NCI-H2107 treated with DMSO at 0.1 percent for 48 hours (cell line): ENCODE results near the gene PRSS33.

Source experiments
- DNase-seq: peaks from one replicate; lab custom pipeline; 2025; ENCODE audit not compliant: unreplicated experiment; lab: John Stamatoyannopoulos, UW

The PRSS33 gene

DNA sequence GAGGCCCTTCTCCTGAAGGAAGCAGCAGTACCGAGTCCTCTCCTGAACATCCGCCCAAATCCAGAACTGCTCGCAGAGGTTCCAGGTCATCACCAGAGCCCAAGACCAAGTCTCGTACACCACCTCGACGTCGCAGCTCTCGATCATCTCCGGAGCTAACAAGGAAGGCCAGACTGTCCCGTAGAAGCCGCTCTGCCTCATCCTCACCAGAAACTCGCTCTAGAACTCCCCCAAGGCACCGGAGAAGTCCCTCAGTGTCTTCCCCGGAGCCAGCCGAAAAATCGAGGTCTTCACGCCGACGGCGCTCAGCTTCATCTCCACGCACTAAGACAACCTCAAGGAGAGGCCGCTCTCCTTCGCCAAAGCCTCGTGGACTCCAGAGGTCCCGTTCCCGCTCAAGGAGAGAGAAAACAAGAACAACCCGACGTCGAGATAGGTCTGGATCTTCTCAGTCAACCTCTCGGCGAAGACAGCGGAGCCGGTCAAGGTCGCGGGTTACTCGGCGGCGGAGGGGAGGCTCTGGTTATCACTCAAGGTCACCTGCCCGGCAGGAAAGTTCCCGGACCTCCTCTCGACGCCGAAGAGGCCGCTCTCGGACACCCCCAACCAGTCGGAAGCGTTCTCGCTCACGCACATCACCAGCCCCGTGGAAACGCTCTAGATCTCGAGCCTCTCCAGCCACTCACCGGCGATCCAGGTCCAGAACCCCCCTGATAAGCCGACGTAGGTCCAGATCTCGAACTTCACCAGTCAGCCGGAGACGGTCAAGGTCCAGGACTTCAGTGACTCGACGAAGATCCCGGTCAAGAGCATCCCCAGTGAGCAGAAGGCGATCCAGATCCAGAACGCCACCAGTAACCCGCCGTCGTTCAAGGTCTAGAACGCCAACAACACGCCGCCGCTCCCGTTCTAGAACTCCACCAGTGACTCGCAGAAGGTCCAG lies 21.6 kb downstream of the PRSS33 start:
- no peak for DNase-seq

DNA sequence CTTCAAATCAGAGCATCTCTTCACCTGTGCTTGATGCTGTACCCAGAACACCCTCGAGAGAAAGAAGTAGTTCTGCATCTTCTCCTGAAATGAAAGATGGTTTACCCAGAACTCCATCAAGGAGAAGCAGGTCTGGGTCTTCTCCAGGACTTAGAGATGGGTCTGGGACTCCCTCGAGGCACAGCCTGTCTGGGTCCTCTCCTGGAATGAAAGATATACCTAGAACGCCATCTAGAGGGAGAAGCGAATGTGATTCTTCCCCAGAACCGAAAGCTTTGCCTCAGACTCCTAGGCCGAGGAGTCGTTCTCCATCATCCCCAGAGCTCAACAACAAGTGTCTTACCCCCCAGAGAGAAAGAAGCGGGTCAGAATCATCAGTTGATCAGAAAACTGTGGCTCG lies 22.6 kb downstream of the PRSS33 start:
- no peak for DNase-seq

DNA sequence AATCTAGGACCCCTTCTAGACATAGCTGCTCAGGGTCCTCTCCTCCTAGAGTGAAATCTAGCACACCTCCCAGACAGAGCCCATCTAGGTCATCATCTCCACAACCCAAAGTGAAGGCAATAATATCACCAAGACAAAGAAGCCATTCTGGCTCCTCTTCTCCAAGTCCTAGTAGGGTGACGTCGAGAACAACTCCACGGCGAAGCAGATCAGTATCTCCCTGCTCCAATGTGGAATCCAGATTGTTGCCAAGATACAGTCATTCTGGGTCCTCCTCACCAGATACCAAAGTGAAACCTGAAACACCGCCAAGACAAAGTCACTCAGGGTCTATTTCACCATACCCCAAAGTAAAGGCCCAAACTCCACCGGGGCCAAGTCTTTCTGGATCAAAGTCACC lies 24.2 kb downstream of the PRSS33 start:
- no peak for DNase-seq

DNA sequence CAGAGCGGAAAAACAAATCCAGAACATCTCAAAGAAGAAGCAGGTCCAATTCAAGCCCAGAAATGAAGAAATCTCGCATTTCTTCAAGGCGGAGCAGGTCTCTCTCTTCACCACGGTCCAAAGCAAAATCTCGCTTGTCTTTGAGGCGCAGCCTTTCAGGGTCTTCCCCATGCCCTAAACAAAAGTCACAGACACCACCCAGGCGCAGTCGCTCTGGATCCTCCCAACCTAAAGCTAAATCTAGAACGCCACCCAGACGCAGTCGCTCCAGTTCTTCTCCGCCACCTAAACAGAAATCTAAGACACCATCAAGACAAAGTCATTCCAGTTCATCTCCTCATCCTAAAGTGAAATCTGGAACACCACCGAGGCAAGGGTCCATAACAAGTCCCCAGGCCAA lies 24.6 kb downstream of the PRSS33 start:
- no peak for DNase-seq

DNA sequence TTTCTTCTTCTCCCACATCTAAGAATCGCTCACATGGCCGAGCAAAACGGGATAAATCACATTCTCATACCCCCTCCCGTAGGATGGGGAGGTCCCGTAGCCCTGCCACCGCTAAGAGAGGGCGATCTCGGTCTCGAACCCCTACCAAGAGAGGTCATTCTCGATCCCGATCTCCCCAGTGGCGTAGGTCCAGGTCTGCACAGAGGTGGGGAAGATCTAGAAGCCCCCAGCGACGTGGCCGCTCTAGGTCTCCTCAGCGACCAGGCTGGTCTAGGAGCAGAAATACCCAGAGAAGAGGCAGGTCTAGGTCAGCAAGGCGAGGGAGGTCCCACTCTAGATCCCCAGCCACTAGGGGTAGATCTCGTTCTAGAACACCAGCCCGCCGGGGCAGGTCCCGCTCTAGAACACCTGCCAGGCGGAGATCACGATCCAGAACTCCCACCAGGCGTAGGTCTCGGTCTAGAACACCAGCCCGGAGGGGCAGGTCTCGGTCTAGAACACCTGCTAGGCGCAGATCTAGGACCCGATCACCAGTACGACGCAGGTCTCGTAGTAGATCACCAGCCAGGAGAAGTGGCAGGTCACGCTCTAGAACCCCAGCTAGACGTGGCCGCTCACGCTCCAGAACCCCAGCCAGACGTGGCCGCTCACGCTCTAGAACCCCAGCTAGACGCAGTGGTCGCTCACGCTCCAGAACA lies 25.3 kb downstream of the PRSS33 start:
- DNase-seq: no peak

DNA sequence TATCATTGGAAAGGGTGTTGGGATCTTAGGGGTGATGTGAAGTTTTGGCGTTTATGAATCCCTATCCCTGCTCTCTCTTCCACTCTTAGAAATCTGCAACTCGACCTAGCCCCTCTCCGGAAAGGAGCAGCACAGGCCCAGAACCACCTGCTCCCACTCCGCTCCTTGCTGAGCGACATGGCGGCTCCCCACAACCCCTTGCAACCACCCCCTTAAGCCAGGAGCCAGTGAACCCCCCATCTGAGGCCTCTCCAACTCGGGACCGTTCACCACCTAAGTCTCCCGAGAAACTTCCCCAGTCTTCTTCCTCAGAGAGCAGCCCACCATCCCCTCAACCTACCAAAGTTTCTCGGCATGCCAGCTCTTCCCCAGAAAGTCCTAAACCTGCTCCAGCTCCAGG lies 25.9 kb downstream of the PRSS33 start:
- DNase-seq: no peak

DNA sequence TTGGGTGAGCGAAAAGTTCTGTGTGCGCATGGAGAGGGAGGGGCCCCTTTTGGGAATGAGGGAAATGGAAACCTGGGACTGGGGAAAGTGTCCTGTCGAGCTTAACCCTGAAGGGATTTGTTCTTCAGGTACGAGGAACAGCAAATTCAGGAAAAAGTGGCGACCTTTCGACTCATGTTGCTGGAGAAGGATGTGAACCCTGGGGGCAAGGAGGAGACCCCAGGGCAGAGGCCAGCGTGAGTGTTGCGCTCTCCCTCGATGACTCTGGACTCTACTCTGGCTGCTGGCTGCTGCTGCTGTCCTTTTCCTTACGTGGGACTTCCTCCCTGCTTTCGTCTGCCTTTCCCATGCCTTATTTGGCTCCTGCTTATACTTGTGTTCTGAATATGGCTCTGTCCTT lies 30.0 kb downstream of the PRSS33 start:
- no peak for DNase-seq

DNA sequence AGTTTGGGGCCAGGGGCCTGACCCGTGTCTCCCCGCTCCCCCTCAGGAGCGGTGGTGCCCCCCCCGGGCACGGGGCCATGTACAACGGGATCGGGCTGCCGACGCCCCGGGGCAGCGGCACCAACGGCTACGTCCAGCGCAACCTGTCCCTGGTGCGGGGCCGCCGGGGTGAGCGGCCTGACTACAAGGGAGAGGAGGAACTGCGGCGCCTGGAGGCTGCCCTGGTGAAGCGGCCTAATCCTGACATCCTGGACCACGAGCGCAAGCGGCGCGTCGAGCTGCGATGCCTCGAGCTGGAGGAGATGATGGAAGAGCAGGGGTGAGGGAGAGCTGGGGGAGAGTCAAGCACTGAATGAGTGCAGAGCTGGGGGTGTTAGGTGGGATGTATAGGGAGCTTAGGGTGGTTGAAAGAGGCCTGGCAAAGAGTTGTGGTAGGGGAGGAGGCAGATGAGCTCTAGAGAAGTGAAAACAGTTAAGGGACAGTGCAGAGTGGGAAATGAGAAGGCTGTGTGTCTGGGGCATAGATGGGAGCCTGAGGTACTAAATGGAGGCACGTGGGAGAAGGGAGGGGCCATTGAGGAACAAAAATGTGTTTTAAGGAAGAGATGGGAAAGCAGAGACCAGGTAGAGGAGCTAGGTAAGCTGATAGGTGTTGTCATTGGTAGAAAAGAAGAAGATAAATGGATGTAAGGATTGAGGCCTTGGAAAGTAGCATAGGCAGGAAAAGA lies 30.9 kb downstream of the PRSS33 start:
- no peak for DNase-seq

DNA sequence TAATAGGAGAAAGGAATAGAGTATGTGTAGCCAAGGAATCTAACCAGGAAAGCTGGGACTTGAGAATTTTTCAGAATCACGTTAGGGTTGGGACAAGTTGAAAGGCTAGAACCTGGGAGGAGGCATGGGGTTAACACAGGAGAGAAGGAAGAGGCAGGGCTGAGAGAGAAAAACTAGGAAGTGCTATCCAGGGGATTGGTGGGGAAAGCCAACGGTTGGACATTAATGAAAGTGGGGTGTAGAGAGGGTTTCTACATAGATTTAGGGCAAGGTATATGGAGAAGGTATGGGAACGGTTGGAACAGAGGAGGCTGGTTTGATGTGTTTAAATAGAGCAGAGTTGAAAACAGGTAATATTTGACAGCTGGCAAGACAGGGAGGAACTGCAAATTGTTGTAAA lies 32.2 kb downstream of the PRSS33 start:
- no peak for DNase-seq

DNA sequence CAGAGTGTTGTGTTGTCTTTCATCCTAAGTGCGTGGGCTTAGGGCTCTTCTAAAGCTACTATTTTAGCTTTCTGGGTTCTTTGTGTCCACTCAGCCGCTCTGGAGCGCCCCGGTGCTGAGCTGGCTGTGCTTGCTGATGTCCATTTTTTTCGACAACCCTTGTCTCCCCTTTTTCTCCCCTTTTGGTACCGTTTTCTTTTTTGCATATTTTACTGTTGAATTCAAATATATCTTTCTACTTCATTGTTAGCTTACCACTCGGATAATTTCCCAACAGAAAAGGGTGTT lies 33.7 kb downstream of the PRSS33 start:
- DNase-seq: no peak

DNA sequence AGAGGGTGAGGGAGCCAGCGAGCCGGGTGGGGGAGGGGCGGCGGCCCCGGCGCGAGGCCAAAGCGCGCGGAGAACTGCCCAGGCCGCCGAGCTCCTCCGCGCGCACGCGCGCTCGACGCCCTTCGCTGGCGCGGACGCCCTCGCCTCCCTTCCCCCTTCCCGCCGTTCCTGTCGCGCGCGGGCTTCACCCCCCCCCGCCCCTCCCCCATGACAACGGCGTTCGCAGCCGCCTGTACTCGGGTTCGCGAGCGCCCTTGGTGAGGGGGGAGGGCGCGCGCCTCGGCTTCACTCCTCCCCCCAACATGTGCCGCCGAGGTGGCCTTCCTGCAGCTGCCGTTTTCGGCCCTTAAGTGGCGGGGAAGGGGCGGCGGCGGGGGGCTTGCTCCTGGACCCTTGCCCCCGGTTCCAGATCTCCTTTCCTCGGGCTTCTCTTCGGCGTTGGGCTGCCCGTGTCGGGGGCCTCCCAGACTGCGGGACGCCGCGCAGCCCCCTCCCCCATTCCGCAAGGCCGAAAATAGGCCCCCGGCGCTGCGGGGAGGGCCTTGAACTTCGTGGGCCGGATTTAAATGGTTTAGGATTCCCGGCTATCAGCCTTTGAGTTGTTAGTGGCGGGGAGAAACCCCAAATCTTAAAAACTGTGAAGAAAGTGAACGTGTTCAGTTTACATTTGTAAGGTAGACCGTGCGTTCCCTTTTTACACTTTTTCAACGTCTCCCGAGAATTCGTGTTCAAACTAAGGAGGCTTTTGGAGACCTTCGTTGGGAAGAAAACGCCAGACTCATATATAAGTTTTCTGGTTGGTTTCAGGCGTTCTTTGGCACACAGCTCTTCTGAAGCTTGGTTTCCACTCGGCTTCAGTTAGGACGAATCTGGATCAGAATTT lies 34.3 kb downstream of the PRSS33 start:
- DNase-seq: peak; percentile 18

DNA sequence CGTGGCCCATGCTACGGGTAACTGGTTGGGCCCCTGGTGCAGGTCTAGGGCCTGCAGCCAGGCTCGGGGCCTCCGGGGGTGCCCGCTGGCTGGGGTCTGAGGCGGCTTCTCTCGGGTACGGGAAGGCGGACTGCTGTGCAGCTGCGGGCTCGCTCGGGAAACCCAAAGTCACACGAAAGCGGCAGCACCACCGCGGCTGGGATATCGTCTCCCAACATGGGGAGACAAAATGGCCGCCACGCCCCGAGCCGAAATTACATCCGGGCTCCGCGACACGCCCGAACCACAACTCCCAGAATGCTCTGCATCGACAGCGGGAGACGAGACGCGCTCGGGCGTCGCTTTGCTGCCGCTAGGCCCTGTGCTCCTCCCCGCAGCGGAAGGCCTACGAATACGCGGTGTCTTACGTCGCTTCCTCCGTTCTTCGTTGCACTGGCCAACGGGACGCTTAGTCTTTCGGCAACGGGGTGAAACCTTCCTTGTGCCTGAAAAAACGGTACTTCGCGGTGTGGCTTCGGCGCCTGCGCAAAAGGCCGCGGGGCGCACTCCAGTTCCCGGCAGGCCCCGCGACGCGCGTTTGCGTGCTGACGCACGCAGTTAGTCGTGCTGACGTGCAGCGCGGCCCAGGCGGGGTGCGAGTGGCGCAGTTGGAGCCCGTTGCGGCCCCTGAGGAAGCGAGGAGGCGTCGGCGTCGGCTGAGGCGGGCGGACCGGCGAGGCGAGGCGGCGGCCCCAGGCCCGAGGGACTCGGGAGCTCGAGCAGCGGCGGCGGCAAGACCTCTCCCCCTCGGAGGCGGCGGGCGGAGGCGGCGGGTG lies 35.1 kb downstream of the PRSS33 start, which contains the start of gene SRRM2:
TSS of gene SRRM2 (plus strand) at position 604 of the 815 bp plus-strand sequence. CDS start 3,727 bp downstream, outside the sequence.
- DNase-seq: peak; percentile 87

DNA sequence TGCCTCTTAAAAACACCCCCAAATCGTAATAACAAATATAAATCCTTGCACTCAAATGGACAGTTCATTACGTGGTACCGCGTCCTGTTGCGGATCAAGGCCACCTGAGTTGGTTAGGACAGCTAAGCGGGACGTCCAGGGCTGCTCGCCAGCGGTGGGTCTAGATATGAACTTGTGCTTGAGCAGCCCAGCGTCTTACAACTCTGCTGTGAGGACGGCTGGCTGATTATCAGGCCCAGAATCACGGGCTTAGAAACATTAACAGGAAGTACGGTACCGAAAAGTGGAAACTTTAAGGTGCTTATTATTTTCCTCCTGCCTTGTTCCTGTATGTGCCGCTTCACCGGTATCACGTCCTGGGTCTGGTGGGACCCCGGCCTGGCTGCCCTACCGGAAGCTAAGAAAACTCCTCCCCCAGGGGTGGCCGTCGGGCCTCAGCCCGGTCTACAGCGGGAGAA lies 35.8 kb downstream of the PRSS33 start:
- DNase-seq: no peak

DNA sequence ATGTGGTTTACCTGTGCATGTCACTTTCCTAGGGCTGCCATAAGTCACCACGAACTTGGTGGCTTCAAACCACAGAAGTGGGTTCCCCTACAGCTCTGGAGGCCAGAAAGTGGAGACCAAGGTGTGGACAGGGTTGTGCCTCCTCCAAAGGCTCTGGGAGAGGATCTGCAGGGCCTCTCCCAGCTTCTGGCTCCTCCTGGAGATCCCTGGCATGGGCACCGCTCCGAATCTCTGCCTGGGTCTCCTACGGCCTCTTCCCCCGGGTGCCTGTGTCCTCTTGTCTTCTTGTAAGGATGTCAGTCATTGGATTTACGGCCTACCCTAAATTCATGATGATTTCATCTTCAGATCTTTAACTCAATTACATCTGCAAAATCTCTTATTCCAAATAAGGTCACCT lies 37.4 kb downstream of the PRSS33 start:
- no peak for DNase-seq

DNA sequence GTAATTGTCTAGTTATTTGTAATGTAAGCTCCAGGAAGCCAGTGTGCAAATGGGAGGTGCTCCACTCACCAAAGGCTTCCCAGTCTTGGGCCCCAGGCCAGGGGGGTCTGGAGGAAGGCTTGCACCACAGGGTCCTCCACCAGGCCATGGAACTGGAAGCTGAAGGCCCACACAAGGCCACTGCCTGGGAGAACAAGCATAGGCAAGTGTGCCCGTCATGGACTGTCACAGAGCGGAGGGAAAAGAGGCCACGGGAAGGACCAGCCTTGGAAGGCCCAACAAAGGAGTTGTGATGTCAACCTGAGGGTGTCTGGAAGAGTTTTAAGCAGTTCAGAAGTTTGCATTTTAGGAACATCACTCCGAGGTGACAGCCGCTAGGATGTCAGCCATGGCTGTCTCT lies 37.9 kb downstream of the PRSS33 start:
- DNase-seq: peak; percentile 20

DNA sequence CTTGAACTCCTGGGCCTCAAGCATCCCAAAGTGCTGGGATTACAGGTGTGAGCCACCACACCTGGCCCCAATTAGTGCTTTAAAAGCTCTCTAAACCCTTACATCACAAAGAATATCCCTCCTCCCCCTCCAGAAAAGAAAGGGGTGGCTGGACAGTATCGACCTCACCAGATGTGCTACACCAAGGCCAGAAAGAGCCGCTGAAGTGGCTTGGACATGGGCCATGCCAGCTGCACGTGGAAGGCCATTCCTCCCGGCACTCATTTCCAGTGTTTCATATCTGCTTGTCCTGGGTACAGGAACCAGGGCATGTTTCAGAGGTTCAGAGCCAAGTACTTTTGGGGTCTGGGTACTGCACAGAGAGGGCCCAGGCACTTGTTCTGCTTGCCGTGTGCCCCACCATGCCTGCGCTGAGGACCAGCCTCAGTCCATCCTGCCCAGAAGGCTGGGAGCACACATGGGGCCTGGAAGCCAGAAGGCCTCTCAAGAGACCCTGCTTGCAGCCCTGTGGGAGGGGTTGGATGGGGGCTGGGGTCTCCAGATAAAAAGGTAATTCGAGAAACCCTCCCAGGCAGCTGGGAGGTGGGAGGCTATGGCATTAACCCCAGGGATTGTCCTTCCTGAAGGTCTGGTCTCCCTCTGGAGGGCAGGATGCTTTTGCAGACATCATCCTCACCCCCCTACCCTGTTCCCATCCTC lies 38.5 kb downstream of the PRSS33 start:
- peak; percentile 25 for DNase-seq

DNA sequence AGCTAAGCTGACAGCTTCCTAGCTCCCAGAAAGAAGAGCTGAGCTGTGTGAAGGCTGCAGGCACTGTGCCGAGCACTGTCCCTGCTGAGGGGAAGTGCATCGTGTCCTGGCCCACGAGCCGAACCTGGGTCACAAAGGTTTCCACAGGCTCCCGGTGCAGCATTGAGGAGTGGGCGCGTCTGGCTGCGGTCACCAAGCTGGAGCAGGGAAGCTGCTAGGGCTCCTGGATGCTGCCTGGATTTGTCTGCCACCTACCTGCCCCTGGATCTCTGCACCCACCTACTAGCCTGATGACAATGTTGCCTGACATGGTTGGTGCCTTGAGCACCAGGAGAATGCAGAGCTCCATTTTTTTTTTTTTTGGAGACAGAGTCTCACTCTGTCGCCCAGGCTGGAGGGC lies 41.4 kb downstream of the PRSS33 start:
- no peak for DNase-seq

DNA sequence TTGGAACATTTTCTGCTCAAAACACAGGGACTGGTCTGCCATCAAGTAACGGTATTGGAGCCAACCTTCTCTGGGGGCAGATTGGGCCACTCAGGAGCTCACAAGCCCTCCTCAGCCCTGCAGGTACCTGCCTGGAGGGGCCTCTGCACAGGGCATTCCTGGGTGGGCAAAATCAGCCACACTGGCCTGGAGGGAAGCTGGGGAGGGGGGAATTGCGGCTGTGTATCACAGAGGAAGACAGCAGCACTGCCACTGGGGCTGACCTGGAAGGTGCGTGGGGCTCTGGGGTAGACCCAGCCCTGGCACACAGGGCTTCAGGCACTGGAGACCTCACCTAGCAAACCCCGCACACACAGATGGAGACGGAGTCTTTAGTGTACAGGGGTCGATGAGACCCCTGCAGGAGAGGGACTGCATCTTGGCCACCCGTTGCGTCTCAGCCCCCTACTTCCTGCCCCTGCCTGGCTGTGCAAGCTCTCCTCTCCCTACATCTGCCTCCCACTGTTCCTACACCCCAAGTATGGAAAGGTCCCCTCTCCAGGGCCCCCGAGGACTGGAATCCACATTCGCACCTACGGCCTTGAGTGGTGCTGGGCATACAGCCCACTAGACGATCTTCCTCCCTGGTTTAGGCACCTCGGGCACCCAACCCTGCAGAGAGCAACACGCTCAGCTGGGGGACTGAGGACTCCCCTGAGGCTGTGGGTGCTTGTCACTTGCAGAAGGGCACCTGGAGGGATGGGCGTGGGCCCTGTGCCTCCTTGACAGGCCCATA lies 42.1 kb downstream of the PRSS33 start:
- DNase-seq: no peak

DNA sequence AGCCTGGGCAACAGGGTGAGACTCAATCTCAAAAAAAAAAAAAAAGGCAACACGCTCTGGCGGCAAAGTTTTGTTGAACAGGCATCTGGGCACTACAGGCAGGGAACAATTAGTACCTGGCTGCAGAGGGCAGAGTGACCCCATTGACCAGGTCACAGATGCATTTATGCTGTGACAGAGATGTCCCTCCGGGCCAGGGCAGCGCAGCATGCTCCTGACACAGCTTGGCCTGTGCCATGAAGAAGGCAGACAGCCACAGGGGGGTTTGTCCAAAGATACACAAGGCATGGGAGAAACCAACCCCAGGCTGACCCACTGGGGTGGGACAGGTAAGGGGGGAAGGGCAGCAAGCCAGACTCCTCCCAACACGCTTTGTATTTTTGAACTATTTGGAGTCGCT lies 42.6 kb downstream of the PRSS33 start:
- no peak for DNase-seq
